DND-41 (cell line): ENCODE data around the gene CHMP5.

Experiments used
- EZH2 ChIP-seq: IDR thresholded peaks from 3 replicates; pipeline ENCODE4 v1.6.1; 2012; ENCODE audit warnings: borderline replicate concordance, low read depth, mild to moderate bottlenecking, moderate library complexity, low read length, inconsistent platforms; ENCODE audit not compliant: severe bottlenecking
- TF ChIP-seq, protein P1 (sequence below): IDR thresholded peaks from 2 replicates; pipeline ENCODE4 v1.5.1; 2012; ENCODE audit warnings: borderline replicate concordance, low read length, moderate library complexity, mild to moderate bottlenecking; ENCODE audit not compliant: poor library complexity, severe bottlenecking; ENCODE audit errors: extremely low read depth

DNA sequence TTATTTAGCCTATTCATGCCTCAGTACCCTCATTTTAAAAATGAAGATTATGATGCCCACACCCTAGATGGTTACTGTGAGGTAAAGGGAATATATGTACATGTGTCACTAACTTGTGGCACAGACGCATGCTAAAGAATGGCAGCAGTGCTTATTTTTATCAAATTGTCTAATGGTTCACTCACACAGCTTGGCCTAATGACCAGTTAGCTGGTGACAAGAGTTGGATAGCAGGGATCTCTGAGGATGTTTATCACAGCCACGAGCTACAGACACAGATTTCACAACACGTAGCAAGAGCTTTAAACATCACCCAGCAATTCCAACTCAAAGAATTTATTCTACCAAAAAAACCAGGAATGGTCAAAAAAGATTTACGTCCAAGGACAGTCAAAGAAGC lies 7.6 kb upstream of the CHMP5 start:
- TF ChIP-seq, protein P1, sequence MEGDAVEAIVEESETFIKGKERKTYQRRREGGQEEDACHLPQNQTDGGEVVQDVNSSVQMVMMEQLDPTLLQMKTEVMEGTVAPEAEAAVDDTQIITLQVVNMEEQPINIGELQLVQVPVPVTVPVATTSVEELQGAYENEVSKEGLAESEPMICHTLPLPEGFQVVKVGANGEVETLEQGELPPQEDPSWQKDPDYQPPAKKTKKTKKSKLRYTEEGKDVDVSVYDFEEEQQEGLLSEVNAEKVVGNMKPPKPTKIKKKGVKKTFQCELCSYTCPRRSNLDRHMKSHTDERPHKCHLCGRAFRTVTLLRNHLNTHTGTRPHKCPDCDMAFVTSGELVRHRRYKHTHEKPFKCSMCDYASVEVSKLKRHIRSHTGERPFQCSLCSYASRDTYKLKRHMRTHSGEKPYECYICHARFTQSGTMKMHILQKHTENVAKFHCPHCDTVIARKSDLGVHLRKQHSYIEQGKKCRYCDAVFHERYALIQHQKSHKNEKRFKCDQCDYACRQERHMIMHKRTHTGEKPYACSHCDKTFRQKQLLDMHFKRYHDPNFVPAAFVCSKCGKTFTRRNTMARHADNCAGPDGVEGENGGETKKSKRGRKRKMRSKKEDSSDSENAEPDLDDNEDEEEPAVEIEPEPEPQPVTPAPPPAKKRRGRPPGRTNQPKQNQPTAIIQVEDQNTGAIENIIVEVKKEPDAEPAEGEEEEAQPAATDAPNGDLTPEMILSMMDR, result no peak
- no peak for TF ChIP-seq EZH2
